Measurements from ENCODE around the gene CMTM6.

Gene CMTM6

DNA sequence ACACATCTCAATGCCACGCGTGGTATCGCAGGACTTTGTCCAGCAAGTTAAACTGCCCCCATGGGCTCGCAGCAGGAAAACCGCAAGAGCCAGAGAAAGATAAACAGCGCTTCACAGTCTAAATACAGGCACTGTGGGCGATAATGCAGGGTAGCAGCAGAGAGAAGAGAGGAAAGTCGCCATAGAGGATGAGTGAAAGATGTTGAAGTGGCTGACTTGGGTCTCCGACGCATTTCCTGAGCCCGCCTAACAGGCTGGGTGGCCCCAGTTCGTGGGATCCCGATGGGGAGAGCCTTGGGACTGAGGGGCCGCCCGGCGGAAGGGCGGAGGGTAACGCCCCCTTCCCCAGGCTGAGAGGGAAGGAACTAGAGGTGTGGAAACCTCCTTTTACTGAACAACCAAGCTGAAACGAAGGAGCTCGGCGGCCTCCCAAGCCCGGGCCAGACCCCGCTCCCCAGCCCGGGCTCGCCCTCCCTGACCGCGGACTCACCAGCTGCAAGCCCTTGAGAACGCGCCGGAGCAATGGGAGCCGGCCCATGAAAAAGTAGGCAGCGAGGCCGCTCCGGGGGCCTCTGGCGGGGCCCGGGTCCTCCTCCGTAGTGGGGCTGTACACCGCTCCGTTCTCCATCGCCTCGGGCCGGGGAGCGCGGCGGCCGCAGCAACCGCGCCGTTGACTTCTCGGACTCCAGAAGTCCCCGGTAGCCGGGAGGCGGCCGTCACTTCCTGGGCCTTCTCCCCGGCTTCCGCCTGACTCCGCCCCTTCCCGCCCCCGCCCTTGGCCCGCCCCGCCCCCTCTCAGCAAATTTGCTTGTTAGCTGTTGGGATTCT, at the start of gene CMTM6:
Gene CMTM6, minus strand, starts transcription at position 735 of the 828 bp plus-strand sequence. Its CDS starts 107 bp downstream, at position 628.
- Histone ChIP-seq H3K36me3 (ENCODE audit: control insufficient read depth in 2 of 2, insufficient read depth in 2 of 2, low read length in 2 of 2) (no peaks in the 10 kb centered on the region), H3K27me3 (ENCODE audit: control insufficient read depth in 1 of 2, insufficient read depth in 2 of 2, low read length in 2 of 2) (no peaks in the 10 kb centered on the region), H3K9ac (ENCODE audit: low read length in 2 of 2) (peak within 1 kb of the TSS; percentile 87 to 88), H3K4me3 (ENCODE audit: low read length in 2 of 2) (peak within 1 kb of the TSS; percentile 92 to 97), H3K4me1 (ENCODE audit: control insufficient read depth, insufficient read depth, low read length) (peaks cover 9% of the 10 kb centered on the region), H3K27ac (ENCODE audit: low read length) (peak within 1 kb of the TSS; percentile 81), H3K9me3 (ENCODE audit: control insufficient read depth in 2 of 2, low read length in 2 of 2) (no peaks in the 10 kb centered on the region)

- Histone ChIP-seq H3K9ac (ENCODE audit: low read length in 2 of 2) (no peak overlapping the region), H3K27me3 (ENCODE audit: control insufficient read depth in 1 of 2, insufficient read depth in 2 of 2, low read length in 2 of 2) (no peaks in the 10 kb centered on the region), H3K9me3 (ENCODE audit: control insufficient read depth in 2 of 2, low read length in 2 of 2) (no peaks in the 10 kb centered on the region), H3K4me3 (ENCODE audit: low read length in 2 of 2) (no peak overlapping the region), H3K27ac (ENCODE audit: low read length) (no peak overlapping the region), H3K4me1 (ENCODE audit: control insufficient read depth, insufficient read depth, low read length) (no peaks in the 10 kb centered on the region), H3K36me3 (ENCODE audit: control insufficient read depth in 2 of 2, insufficient read depth in 2 of 2, low read length in 2 of 2) (peaks cover 0 to 2% of the 10 kb centered on the region in 2 donors)
Observed at GRCh38 chr3:32552013-32552412, 49.4 kb upstream of the CMTM6 start.

DNA sequence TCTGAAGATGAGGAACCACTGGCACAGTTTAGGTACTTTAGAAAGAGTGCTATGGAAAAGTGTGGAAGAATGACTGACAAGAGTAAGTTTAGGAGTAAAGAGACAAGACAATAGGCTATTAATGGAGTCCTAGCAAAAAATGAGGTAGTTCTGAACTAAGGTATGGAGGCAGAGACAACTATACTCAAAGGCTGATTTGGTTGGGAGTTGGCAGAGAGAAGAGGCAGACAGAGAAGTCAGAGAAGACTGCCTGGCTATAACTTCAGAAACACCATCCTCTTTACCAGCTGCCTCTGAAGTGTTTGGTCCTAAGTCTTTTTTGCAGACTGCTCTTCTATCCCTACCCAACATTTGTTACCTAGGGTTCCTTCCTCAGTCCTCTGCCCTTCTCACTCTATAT, 48.8 kb upstream of the CMTM6 start:
- H3K9me3 ChIP-seq (ENCODE audit: control insufficient read depth in 2 of 2, low read length in 2 of 2): no peaks in the 10 kb centered on the region
- no peaks in the 10 kb centered on the region for H3K4me1 ChIP-seq (ENCODE audit: control insufficient read depth, insufficient read depth, low read length)
- no peak overlapping the region for H3K9ac ChIP-seq (ENCODE audit: low read length in 2 of 2)
- H3K4me3 ChIP-seq (ENCODE audit: low read length in 2 of 2): no peak overlapping the region
- no peaks in the 10 kb centered on the region for H3K27me3 ChIP-seq (ENCODE audit: control insufficient read depth in 1 of 2, insufficient read depth in 2 of 2, low read length in 2 of 2)
- H3K27ac ChIP-seq (ENCODE audit: low read length): no peak overlapping the region
- H3K36me3 ChIP-seq (ENCODE audit: control insufficient read depth in 2 of 2, insufficient read depth in 2 of 2, low read length in 2 of 2): peaks cover 0 to 2% of the 10 kb centered on the region in 2 donors

DNA sequence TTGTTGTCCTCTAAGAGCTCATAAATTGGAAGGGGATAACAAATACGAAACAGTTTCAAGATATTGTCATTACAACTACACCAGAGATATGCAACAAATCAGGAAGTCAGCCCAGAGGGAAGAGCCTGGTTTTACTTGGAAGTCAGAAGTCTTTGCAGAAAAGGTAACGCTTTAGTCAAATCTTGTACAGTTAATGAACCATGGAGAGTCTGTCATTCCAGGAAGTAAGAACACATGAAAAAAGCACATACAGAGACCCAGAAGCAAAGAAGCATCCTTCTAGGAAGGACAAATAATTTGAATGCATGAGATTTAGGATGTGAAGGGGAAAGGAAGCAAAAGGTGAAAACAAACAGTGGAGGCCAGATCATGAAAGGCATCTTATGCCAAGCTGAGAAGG, 48.4 kb upstream of the CMTM6 start:
- no peak overlapping the region for H3K9ac ChIP-seq (ENCODE audit: low read length in 2 of 2)
- H3K27ac ChIP-seq (ENCODE audit: low read length): no peak overlapping the region
- H3K27me3 ChIP-seq (ENCODE audit: control insufficient read depth in 1 of 2, insufficient read depth in 2 of 2, low read length in 2 of 2): no peaks in the 10 kb centered on the region
- no peaks in the 10 kb centered on the region for H3K9me3 ChIP-seq (ENCODE audit: control insufficient read depth in 2 of 2, low read length in 2 of 2)
- H3K36me3 ChIP-seq (ENCODE audit: control insufficient read depth in 2 of 2, insufficient read depth in 2 of 2, low read length in 2 of 2): peaks cover 0 to 1% of the 10 kb centered on the region in 2 donors
- no peak overlapping the region for H3K4me3 ChIP-seq (ENCODE audit: low read length in 2 of 2)
- no peaks in the 10 kb centered on the region for H3K4me1 ChIP-seq (ENCODE audit: control insufficient read depth, insufficient read depth, low read length)

DNA sequence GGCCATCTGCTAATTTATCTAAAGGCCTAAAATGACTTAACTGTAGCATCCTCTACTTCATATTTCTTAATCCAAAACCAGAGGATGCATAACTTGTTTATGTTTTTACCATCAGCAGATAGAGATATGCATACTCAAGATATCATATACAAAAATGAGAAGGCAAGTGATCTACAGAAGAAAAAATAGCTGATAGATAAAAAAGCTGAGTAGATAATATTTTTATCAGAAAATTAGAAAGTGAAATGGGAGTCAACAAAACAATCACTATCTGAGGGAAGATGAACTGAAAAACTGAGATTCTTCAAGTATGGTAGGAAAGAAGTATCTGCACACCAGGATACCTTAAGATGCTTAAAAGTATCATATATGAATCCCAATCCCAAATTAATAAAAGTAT, 42.7 kb upstream of the CMTM6 start:
- Histone ChIP-seq H3K27ac (ENCODE audit: low read length) (no peak overlapping the region), H3K9ac (ENCODE audit: low read length in 2 of 2) (no peak overlapping the region), H3K4me1 (ENCODE audit: control insufficient read depth, insufficient read depth, low read length) (no peaks in the 10 kb centered on the region), H3K27me3 (ENCODE audit: control insufficient read depth in 1 of 2, insufficient read depth in 2 of 2, low read length in 2 of 2) (no peaks in the 10 kb centered on the region), H3K4me3 (ENCODE audit: low read length in 2 of 2) (no peak overlapping the region), H3K9me3 (ENCODE audit: control insufficient read depth in 2 of 2, low read length in 2 of 2) (no peaks in the 10 kb centered on the region), H3K36me3 (ENCODE audit: control insufficient read depth in 2 of 2, insufficient read depth in 2 of 2, low read length in 2 of 2) (peaks cover 0 to 2% of the 10 kb centered on the region in 2 donors)

DNA sequence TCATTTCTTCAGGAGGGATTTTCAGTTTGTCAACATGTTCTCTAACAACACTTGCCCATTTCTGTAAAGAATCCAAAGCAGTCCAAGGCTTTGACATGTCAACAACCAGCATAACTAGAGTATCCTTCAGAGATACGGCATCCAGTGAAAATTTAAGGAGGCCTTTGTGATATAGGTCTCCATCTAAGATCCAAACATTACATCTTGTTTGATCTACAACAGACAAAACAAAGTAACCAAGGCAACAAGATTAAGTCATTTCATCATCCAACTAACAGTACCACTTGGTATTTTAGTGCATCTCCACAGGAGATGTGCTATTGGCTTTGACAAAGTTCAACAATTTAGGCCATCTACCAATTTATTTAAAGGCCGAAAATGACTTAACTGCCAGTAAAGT, 42.2 kb upstream of the CMTM6 start:
- Histone ChIP-seq H3K9me3 (ENCODE audit: control insufficient read depth in 2 of 2, low read length in 2 of 2) (no peaks in the 10 kb centered on the region), H3K27ac (ENCODE audit: low read length) (no peak overlapping the region), H3K36me3 (ENCODE audit: control insufficient read depth in 2 of 2, insufficient read depth in 2 of 2, low read length in 2 of 2) (peaks cover 0 to 2% of the 10 kb centered on the region in 2 donors), H3K9ac (ENCODE audit: low read length in 2 of 2) (no peak overlapping the region), H3K27me3 (ENCODE audit: control insufficient read depth in 1 of 2, insufficient read depth in 2 of 2, low read length in 2 of 2) (no peaks in the 10 kb centered on the region), H3K4me3 (ENCODE audit: low read length in 2 of 2) (no peak overlapping the region), H3K4me1 (ENCODE audit: control insufficient read depth, insufficient read depth, low read length) (no peaks in the 10 kb centered on the region)

DNA sequence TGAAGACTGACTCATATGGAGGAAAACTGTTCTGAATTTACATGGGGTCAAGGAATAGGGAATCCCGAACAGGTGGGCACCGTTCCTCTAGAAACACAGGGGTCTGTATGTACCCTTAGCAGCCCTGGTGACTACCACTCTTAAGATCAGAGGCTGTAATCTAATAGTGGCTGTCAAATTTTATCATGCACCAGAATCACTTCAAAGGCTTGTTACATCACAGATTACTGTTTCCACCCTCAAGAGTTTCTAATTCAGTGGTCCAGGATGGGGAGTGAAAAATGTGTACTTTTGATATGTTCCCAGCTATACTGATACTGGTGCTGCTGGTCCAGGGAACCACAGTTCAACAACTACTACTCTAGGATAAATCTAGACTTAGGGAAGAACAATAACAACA, 40.2 kb upstream of the CMTM6 start:
- no peak overlapping the region for H3K9ac ChIP-seq (ENCODE audit: low read length in 2 of 2)
- H3K9me3 ChIP-seq (ENCODE audit: control insufficient read depth in 2 of 2, low read length in 2 of 2): no peaks in the 10 kb centered on the region
- no peaks in the 10 kb centered on the region for H3K27me3 ChIP-seq (ENCODE audit: control insufficient read depth in 1 of 2, insufficient read depth in 2 of 2, low read length in 2 of 2)
- H3K27ac ChIP-seq (ENCODE audit: low read length): no peak overlapping the region
- no peak overlapping the region for H3K4me3 ChIP-seq (ENCODE audit: low read length in 2 of 2)
- peaks cover 0 to 2% of the 10 kb centered on the region in 2 donors for H3K36me3 ChIP-seq (ENCODE audit: control insufficient read depth in 2 of 2, insufficient read depth in 2 of 2, low read length in 2 of 2)
- no peaks in the 10 kb centered on the region for H3K4me1 ChIP-seq (ENCODE audit: control insufficient read depth, insufficient read depth, low read length)

GRCh38 chr3:32540899-32541298, 38.2 kb upstream of the CMTM6 start:
- H3K36me3 ChIP-seq (ENCODE audit: control insufficient read depth in 2 of 2, insufficient read depth in 2 of 2, low read length in 2 of 2): peaks cover 2 to 4% of the 10 kb centered on the region in 2 donors
- no peak overlapping the region for H3K9ac ChIP-seq (ENCODE audit: low read length in 2 of 2)
- H3K27ac ChIP-seq (ENCODE audit: low read length): no peak overlapping the region
- no peaks in the 10 kb centered on the region for H3K4me1 ChIP-seq (ENCODE audit: control insufficient read depth, insufficient read depth, low read length)
- H3K9me3 ChIP-seq (ENCODE audit: control insufficient read depth in 2 of 2, low read length in 2 of 2): no peaks in the 10 kb centered on the region
- H3K4me3 ChIP-seq (ENCODE audit: low read length in 2 of 2): no peak overlapping the region
- no peaks in the 10 kb centered on the region for H3K27me3 ChIP-seq (ENCODE audit: control insufficient read depth in 1 of 2, insufficient read depth in 2 of 2, low read length in 2 of 2)

DNA sequence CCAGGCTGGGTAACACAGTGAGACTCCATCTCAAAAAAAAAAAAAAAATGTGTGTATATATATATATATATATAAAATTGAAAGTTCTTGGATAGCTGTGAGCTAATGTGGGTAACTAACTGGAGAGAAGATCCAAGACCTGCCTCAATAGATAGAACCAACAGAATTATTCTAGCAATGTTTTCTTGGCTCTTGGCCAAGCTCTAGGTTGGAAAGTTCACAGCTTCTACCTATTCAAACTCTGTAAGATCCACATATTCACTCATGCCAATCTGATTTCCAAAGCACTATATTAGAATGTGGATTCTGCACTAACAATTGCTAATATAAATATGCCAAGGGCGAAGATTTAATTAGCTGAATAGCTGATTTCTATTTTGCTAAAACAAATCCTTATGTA, 29.8 kb upstream of the CMTM6 start:
- Histone ChIP-seq H3K9me3 (ENCODE audit: control insufficient read depth in 2 of 2, low read length in 2 of 2) (no peaks in the 10 kb centered on the region), H3K36me3 (ENCODE audit: control insufficient read depth in 2 of 2, insufficient read depth in 2 of 2, low read length in 2 of 2) (peaks cover 4 to 10% of the 10 kb centered on the region in 2 donors), H3K9ac (ENCODE audit: low read length in 2 of 2) (no peak overlapping the region), H3K27ac (ENCODE audit: low read length) (no peak overlapping the region), H3K4me3 (ENCODE audit: low read length in 2 of 2) (no peak overlapping the region), H3K27me3 (ENCODE audit: control insufficient read depth in 1 of 2, insufficient read depth in 2 of 2, low read length in 2 of 2) (no peaks in the 10 kb centered on the region), H3K4me1 (ENCODE audit: control insufficient read depth, insufficient read depth, low read length) (no peaks in the 10 kb centered on the region)

DNA sequence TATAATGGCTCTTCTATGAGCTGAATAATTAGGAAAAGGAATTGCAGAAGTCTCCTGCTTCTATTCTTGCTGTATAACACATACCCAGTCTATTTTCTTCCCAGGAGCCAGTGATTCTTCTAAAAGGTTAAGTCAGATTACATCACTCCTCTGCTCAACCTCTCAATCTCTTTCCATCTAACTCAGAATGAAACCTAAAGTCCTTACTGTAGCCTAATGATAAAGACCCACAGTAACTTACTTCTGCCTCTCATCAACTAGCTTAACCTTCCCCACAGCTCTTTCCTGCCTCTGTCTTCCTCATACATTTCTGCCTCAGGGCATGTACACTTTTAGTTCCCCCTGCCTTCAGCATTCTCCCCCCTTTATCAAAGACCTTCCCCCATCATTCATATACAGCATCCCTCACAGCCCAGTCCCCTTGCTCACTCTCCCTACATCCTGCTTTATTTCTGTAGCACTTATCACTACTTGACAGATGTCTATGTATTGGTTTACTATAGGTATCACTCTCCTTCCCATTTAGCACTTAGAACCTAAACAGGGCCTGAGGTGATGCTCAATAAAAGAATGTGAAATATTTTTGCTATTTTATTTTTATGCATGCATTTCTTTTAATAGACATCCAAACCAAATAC, 28.5 kb upstream of the CMTM6 start:
- Histone ChIP-seq H3K27ac (ENCODE audit: low read length) (no peak overlapping the region), H3K27me3 (ENCODE audit: control insufficient read depth in 1 of 2, insufficient read depth in 2 of 2, low read length in 2 of 2) (no peaks in the 10 kb centered on the region), H3K9me3 (ENCODE audit: control insufficient read depth in 2 of 2, low read length in 2 of 2) (no peaks in the 10 kb centered on the region), H3K9ac (ENCODE audit: low read length in 2 of 2) (no peak overlapping the region), H3K4me1 (ENCODE audit: control insufficient read depth, insufficient read depth, low read length) (no peaks in the 10 kb centered on the region), H3K36me3 (ENCODE audit: control insufficient read depth in 2 of 2, insufficient read depth in 2 of 2, low read length in 2 of 2) (peaks cover 10 to 13% of the 10 kb centered on the region in 2 donors), H3K4me3 (ENCODE audit: low read length in 2 of 2) (no peak overlapping the region)

DNA sequence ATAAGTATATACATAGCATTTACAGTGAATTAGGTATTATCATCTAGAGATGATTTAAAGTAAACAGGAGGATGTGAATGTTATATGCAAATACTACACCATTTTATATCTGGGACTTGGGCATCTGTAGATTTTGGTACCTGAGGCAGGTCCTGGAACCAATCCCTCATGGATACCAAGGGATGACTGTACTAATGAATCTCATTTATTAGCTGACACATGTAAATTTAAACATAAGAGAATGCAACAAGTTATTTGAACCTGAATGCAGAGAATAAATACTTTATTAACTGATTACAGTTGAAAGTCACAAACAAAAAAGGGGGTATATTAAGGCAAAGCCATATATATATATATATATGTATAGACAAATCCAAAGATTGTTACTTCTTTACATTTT, 23.1 kb upstream of the CMTM6 start:
- Histone ChIP-seq H3K4me1 (ENCODE audit: control insufficient read depth, insufficient read depth, low read length) (no peaks in the 10 kb centered on the region), H3K9ac (ENCODE audit: low read length in 2 of 2) (no peak overlapping the region), H3K36me3 (ENCODE audit: control insufficient read depth in 2 of 2, insufficient read depth in 2 of 2, low read length in 2 of 2) (peaks cover 13 to 14% of the 10 kb centered on the region in 2 donors), H3K27ac (ENCODE audit: low read length) (no peak overlapping the region), H3K9me3 (ENCODE audit: control insufficient read depth in 2 of 2, low read length in 2 of 2) (no peaks in the 10 kb centered on the region), H3K4me3 (ENCODE audit: low read length in 2 of 2) (no peak overlapping the region), H3K27me3 (ENCODE audit: control insufficient read depth in 1 of 2, insufficient read depth in 2 of 2, low read length in 2 of 2) (no peaks in the 10 kb centered on the region)
